Measurements from ENCODE around the gene XYLB.

Gene XYLB

DNA sequence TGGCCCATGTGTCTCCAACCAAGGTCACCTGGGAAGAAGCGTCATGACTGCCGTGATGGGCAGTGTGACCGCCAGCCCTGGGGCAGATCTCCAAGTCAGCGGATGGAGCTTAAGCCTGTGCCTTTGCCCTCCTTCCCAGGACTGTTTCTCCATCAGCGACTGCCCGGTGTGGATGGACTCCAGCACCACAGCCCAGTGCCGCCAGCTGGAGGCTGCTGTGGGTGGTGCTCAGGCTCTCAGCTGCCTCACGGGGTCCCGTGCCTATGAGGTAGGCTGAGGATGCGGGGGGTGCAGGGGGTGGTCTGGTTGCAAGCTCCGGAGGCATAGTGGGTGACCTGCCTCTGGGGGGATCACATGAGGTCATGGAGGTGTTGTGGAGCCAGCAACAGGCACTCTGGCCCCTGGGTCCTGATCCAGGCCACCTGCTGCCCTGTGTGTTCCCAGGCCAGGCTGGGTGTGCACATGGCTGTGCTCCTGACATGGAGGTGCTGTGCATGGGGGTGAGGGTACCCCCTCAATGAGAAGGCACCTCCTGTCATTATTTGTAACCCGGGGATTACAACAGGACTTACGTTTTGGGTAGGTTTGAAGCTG, 19.0 kb downstream of the XYLB start:
- no peak for DNase-seq

DNA sequence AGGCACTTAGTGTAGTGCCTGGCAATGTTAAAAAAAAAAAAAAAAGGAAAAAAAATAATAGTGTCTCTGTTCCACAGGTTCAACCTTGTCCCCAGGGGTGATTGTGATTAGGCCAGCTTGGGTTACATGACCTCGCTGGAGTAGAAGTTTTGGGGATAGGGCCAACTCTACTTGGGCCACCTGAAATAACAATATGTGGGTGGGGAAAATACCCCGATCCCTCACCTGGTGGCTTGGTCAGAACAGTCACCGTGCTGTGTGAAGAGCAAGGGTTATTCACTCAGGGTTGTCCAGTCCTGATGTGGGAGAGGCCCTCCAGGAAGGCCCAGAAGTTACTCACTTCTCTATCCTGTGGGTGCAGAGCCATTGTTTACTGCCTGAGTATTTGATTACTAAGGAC, 19.5 kb downstream of the XYLB start:
- no peak for DNase-seq

DNA sequence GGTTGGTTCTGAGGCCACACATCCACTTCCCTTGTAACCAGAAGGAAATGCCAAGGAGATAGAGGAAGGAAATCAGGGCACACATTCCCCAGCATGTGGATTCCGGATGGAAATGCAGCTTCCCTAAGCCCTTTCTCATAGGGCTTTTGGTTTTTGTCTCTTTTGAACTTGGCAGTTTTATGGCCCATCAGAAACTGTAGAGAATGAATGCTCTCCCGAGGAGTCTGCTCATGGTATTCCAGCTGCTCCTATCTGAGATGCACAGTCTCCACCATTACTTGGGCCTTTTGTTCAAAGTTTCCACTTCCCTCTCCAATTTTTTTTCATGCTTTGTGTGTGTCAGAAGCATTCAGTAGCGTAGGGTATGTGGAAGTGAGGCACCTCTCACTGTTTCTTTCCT, 21.2 kb downstream of the XYLB start:
- DNase-seq, result no peak

DNA sequence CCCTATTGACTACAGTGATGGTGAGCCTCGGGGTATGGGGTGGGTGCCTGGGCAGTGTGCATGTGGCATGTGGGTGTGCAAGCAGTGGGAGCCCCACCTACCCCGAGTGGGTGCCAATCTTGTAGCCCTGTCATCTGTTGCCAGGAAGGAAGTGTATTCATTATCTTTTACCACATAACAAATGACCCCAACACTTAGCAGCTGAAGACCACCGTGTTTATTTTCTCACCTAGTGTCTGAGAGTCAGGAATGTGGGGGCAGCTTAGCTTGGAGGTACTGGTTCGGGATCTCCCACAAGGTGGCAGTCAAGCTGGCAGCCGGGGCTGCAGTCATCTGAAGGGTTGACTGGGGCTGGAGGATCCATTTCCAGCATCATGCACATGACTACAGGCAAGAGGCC, 21.7 kb downstream of the XYLB start:
- no peak for DNase-seq

- DNase-seq, result no peak
These were observed 22.6 kb downstream of the XYLB start for GRCh38 chr3:38369186-38369585.

DNA sequence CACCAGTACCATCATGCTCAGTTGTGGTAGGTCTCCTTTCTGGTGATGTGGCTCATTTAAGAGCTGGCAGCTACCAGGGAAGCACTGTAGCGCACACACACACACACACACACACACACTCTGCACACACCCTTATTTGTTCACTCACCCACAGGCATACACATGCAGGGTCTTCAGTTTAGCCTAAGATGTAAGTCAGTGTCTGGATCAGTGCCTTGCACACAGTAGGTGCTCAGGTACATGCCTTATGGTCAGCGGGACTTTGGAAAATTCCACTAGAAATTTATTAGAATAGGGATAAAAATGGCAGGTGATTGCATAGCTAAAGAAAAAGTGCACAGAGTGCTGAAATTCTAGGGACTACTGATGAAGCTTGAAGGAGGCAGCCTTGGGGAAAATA, 23.6 kb downstream of the XYLB start:
- DNase-seq, result no peak

- DNase-seq, result no peak
These were observed 24.3 kb downstream of the XYLB start for GRCh38 chr3:38370861-38371260.

DNA sequence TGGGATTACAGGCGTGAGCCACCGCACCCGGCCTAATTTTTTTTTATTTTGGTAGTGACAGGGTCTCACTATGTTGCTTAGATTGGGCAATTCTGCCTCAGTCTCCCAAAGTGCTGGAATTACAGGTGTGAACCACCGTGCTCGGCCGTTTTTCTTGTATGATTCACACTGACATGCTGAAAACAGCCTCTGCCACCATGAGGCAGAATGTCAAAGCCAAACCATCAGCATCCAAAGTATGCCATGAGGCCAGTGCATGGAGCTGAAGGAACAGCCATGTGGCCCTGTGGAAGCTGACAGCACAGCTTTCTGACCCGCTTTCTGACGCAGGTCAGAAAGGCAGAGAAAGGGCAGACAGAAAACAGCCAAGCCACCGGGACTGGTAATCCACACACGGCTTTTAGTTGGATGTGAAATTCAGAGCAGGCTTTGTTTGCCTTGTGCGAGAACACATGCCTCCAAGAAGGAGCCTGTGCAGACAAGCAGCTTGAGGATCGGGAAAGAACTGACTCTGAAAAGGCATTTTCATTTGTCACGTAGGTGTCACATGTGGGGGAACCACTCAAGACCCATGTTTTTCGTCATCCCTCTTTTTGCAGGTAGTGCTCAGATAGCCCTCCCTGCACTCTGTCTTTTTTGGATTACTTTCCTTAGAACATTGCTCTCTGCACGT, 25.1 kb downstream of the XYLB start:
- no peak for DNase-seq

GRCh38 chr3:38372214-38372601, 25.6 kb downstream of the XYLB start:
- DNase-seq, result no peak

- DNase-seq, result no peak
These were observed 27.6 kb downstream of the XYLB start for GRCh38 chr3:38374221-38374620.

DNA sequence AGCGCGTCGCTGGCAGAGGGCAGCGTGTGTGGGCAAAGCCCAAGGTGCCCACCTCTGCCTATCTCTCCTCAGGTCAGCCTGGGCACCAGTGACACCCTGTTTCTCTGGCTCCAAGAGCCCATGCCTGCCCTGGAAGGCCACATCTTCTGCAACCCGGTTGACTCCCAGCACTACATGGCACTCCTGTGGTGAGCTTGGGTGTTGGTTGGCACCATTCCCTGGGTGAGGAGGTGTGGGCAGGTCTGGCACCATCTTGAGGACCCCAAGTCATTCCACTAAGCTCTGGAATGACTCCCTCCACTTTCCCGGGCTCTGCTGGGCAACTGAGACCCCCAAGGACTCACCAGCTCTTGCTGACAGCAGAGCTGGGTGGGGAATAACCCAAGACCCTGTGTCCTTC, 28.5 kb downstream of the XYLB start:
- DNase-seq, result no peak

DNA sequence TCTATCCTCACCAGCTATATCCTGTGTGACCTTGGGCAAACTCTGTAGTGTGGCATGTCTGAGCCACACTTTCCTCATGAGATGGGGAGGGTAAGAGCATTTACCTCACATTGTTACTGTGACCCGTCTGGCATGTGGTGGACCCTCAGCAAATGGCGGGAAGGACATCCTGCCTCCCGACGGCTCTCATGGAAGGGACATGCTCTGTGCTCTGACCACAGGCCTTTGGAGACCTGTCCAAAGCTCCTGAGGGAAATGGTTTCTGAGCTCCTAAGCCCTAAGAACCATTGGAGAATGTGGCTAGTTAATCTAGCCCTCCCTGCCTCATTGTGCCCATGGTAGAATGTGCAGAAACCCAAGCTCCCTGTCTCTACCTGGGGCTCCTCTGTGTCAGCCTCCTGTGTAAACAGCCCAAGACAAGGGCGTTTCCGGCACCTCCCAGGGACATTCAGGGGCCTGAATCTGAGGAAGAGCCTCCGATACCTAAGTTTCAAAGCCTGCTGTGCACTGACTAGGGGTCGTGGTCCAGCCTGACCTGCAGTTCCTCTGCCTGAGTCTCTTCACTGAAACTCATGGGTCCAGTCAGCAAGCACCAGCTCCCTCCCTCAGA, 29.0 kb downstream of the XYLB start:
- DNase-seq, result no peak

DNA sequence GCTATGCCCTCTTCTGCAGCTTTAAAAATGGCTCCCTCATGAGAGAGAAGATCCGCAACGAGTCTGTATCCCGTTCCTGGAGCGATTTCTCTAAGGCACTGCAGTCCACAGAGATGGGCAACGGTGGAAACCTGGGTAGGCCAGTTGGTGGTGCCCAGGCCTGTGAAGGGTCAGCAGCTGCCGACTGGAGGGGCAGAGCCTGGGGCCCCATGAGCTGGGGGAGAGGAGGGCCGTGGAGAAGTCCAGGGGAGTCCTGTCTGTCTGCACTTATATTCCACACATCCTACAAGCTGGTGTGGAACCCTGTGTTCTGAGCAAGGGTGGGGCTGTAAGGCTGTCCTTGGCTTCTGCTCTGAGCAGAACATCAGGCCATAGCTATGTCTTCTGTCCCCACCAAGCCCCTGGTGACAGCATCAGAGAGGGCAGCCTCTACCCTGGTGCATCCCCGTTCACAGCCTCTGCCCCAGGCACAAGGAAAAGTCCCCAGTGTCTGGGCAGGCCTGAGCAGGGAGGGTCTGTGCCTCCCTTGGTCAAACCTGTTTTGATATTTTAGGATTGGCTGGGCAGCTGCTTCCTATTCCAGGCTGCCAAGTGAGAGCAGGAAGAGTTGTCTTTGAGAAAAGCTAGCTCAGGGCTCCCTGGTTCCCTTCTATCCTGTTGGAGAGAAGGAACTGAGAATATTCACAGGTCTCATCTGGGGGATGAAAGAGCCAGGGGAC, 29.7 kb downstream of the XYLB start:
- DNase-seq, result no peak

DNA sequence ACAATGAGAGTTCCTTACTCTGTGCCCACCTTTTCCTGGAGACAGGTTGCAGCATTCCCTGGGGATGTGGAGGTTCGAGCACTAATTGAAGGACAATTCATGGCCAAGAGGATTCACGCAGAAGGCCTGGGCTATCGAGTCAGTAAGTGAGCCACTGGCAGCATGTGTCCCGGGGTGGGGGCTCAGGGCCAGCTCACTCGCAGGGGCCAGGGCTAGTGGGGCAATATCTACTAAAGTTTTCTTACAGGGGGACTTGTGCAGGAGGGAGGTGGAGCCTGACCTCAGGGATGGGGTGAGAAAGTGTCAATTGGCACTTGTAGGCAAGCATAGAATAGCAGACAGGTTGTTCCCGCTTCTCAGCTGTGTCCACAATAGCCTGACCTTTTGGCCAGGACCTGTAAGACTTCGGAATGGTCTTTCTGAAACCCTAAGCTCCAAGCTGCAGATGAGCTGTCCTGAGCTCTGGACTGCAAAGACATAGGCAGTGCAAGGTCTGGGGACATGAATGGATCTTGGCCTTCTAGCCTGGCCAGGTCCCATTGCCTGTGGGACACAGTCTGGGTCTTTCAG, 32.7 kb downstream of the XYLB start:
- no peak for DNase-seq

DNA sequence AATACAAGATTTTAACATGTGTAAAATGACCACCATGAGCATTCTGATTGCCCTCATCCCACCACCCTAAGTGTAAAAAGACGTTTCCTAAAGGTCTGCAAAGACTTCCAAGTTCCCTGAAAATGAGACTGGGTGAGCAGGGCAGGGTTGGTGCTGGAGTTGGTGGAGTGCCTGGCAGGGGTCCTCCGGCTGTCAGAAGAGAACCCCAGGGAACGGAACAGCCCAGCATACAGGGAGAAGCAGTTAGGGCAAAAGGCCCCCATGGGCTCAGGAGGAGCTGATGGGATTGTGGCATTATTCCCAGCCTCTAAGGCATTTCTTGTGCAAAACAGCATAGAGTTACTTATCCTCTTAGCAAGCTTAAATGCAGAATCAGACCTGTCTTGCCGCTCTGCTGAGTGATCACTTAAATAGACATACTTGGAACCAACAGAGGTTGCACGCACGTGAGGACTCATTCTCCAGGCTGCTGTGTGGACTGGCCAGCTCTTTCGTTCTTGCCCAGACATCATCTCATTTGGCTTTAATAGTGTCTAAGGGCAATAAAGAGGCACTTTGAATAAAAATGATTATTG, 36.0 kb downstream of the XYLB start:
- no peak for DNase-seq

- no peak for DNase-seq
These were observed 36.7 kb downstream of the XYLB start for GRCh38 chr3:38383156-38383875.

- DNase-seq, result no peak
These were observed 40.6 kb downstream of the XYLB start for GRCh38 chr3:38386992-38387750.

DNA sequence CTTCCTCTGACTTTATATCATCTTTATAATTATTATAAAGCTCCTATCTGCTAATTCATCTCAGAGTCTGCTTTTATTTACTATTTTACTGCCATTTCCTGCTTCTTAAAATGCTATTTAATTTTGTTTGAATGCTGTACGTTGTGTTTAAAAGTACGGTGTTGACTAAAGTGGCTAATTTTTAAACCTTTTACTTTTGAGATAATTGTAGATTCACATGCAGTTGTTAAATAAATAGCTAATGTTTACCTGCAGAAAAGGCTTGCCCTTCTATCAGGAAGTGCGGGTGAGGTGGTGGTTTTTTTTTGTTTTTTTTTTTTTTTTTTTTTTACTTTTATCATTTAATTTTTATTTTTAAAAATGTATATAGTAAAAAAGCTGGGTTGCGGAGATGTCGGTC, 41.3 kb downstream of the XYLB start:
- DNase-seq, result no peak

DNA sequence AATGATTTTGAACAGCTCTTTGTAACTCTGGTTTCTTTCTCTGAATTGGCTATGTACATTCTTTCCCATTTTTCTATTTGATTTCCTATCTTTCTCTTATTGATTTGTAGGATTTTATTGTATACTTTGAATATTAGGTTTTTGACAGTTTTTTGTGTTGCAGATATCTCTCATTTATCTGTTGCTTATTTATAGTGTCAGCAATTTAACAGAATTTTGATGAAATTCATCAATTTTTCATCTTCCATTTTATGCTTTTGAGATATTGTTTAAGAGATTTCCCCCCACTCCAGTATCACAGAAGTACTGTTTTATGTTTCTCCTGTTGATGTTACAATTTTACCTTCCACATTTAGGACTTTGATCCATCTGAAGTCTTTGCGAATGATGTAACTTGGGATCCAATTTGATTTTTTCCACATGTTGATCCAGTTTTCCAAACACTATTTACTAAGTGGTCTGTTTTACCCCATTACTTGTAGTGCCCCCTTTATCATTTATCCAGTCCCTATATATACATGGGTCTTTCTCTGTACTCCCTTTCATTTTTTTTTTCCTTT, 46.1 kb downstream of the XYLB start:
- no peak for DNase-seq

DNA sequence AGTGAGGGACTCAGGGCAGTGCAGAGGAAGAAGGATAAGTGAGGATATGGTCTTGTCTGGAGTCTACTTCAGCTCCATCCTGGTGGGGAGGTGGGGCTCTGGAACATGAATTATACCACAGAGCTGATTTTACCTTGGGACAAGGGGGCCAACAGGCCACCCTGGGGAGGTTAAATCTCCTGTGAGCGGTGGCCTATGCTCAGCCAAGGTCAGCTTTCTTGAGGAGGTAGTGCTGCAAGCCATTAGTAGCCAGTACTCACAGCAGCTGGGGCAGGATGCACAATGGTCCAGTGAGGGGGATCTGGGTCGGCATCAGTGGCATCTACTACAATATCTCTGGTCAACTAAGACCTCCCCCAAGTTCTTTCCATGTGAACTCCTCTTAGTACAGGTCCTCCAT, 49.7 kb downstream of the XYLB start:
- no peak for DNase-seq

DNA sequence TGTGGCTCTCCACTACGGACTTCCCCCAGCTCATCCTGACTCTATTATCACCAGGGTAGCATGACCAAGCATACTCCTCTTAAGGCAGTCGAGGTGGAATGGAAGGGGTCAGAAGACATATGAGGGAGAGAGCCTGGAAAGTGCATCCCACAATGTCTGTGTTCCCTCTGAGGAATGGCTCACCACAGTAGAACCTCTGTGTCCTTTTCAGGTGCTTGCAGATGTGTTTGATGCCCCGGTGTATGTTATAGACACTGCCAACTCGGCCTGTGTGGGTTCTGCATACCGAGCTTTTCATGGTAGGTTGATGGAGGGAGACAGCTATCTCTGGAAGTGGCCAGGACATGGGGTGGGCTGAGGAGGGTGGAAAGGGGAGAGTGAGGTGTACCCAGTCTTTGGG, 50.3 kb downstream of the XYLB start:
- DNase-seq, result no peak

GRCh38 chr3:38397320-38397719, 50.7 kb downstream of the XYLB start:
- no peak for DNase-seq

Measured in activated CD4-positive, CD25-positive, alpha-beta regulatory T cell treated with anti-CD3 and anti-CD28 coated beads, Interleukin-2, amount 50 U/mL, for 72 hours (primary cell).